ENCODE measurements around the gene PACRG. TPM values are rescaled to one million over a fixed set of nuclear protein-coding genes. Genes with fewer than 3 reads are reported as not detected.

PACRG gene
- total and polyA plus RNA-seq, 2 donors (not counting 3 experiments of a cell fraction or from before 2014, with no cell fraction given): 0.08 TPM; not detected in 1

DNA sequence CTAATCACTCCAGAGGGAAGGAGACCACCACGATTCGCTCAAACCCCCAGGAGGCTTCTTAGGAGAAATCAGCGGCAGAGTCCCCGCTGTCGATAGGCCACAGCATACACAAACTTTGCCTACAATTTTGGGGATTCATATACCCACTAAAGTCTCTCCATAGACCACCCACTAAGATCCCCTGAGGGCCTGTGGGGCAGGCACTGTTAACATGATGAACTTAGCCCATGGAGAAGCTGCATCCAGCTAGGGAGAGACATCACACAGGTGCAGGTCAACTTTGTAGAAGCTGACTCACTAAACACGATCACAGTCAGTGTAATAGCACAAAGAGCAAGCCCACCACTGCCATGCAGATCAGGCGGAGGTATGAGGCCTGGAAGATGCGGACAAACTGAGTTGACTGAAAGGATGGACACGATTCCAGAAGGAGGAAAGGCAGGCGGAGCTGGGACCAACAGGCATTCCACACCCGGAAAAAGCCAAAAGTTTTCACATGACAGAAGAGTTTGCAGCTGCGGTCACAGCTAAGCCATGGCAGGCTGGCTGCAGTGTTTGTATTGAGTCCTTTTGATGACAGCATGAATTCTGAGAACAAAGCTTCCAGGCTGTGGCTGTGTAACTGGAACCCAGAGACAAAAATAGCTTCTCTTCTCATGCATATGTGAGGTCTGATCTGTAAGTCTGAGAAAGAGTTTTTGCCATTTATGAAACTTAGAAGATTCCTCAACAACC is 611.1 kb downstream of the PACRG start:
- Histone ChIP-seq H3K36me3 (ENCODE audit: control insufficient read depth in 2 of 2, extremely low read depth in 1 of 2, insufficient read depth in 2 of 2, low read length in 2 of 2) (no peaks in the 10 kb centered on the region), H3K4me3 (replicated peaks in 1 of 3; ENCODE audit: insufficient read depth in 1 of 3, low read depth in 1 of 3, low read length in 3 of 3) (no peak overlapping the region), H3K4me1 (ENCODE audit: control insufficient read depth, extremely low read depth, insufficient read depth, low read length) (peaks cover 23% of the 10 kb centered on the region), H3K4me2 (ENCODE audit: insufficient read depth, low read length) (no peak overlapping the region), H3K27ac (ENCODE audit: insufficient read depth, low read depth, low read length) (no peak overlapping the region), H2AFZ (ENCODE audit: low read depth, low read length) (no peak overlapping the region), H3K9me3 (replicated peaks; ENCODE audit: control insufficient read depth, insufficient read depth, low read length) (no peaks in the 10 kb centered on the region), H4K20me1 (replicated peaks; ENCODE audit: control insufficient read depth, extremely low read depth, insufficient read depth, low read length) (no peaks in the 10 kb centered on the region), H3K9ac (replicated peaks; ENCODE audit: extremely low read depth, insufficient read depth, low read length) (no peak overlapping the region), H3K9me1 (replicated peaks; ENCODE audit: control insufficient read depth, extremely low read depth, insufficient read depth, low read length) (no peaks in the 10 kb centered on the region), H3K79me2 (ENCODE audit: control insufficient read depth, insufficient read depth, low read length) (no peaks in the 10 kb centered on the region), H3K27me3 (ENCODE audit: control insufficient read depth in 2 of 2, insufficient read depth in 2 of 2, low read length in 2 of 2) (no peaks in the 10 kb centered on the region)
- DNase-seq (ENCODE audit: low read depth, low spot score) (peak; percentile 57), FAIRE-seq (peak; percentile 80)
- ChIA-PET POLR2A (interaction anchor here (1.1 kb wide), 1 partner anchor 18 kb away, joined by 3 read pairs; no protein-coding TSS in a partner anchor), CTCF (interaction anchor here (0.8 to 1.4 kb wide), 3 partner anchors 10 to 984 kb away, joined by 3 to 10 read pairs (median 5); no protein-coding TSS in a partner anchor)
- intact Hi-C loops (cut with micrococcal nuclease) (no loop called here), dilution Hi-C loops (cut with MboI; ENCODE audit: extremely low pct_ligation_motif_present, low sequenced_read_pairs) (no loop called here)
- BruUV-seq (replicated peaks): no TSS peak
- TF ChIP-seq, protein P1, sequence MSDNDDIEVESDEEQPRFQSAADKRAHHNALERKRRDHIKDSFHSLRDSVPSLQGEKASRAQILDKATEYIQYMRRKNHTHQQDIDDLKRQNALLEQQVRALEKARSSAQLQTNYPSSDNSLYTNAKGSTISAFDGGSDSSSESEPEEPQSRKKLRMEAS (IDR thresholded peaks at IDR 0.05; ENCODE audit: insufficient read depth, insufficient read length): no peak
- TF ChIP-seq POLR2AphosphoS5 (IDR thresholded peaks at IDR 0.05; ENCODE audit: insufficient read depth, low read depth, low read length): no peak
- no peak for TF ChIP-seq JUN (IDR thresholded peaks at IDR 0.05; ENCODE audit: borderline replicate concordance, insufficient read depth, insufficient read length, low read depth)
- TF ChIP-seq GATA2 (IDR thresholded peaks at IDR 0.05; ENCODE audit: insufficient read depth, insufficient read length, low read depth, low read length): no peak
- TF ChIP-seq EZH2 (IDR thresholded peaks at IDR 0.05; ENCODE audit: borderline replicate concordance, low read depth, low read length, severe bottlenecking): no peak
- TF ChIP-seq MYC (IDR thresholded peaks at IDR 0.05; ENCODE audit: low read depth, low read length): no peak
- TF ChIP-seq POLR2A (IDR thresholded peaks at IDR 0.05; ENCODE audit: low read depth, low read length): no peak
- TF ChIP-seq FOS (IDR thresholded peaks at IDR 0.05; ENCODE audit: borderline replicate concordance, insufficient read depth, low read length): no peak
- TF ChIP-seq, protein P2, sequence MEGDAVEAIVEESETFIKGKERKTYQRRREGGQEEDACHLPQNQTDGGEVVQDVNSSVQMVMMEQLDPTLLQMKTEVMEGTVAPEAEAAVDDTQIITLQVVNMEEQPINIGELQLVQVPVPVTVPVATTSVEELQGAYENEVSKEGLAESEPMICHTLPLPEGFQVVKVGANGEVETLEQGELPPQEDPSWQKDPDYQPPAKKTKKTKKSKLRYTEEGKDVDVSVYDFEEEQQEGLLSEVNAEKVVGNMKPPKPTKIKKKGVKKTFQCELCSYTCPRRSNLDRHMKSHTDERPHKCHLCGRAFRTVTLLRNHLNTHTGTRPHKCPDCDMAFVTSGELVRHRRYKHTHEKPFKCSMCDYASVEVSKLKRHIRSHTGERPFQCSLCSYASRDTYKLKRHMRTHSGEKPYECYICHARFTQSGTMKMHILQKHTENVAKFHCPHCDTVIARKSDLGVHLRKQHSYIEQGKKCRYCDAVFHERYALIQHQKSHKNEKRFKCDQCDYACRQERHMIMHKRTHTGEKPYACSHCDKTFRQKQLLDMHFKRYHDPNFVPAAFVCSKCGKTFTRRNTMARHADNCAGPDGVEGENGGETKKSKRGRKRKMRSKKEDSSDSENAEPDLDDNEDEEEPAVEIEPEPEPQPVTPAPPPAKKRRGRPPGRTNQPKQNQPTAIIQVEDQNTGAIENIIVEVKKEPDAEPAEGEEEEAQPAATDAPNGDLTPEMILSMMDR (IDR thresholded peaks at IDR 0.05; ENCODE audit: extremely low read depth in 1 of 2, insufficient read depth in 1 of 2, low read depth in 1 of 2, low read length in 2 of 2): no peak
